Anterior cingulate cortex (tissue), 58 donors: ENCODE measurements around the gene PACSIN2.
"Not testable (repeated sequence)": the region's sequence is repeated elsewhere in the genome, so short reads cannot be mapped to it uniquely, and the experiment has no call there.

Experiments
- DNase-seq, 58 donors: peaks; one replicate each; lab custom pipeline; 2025; lab: John Stamatoyannopoulos, UW

Gene PACSIN2

DNA sequence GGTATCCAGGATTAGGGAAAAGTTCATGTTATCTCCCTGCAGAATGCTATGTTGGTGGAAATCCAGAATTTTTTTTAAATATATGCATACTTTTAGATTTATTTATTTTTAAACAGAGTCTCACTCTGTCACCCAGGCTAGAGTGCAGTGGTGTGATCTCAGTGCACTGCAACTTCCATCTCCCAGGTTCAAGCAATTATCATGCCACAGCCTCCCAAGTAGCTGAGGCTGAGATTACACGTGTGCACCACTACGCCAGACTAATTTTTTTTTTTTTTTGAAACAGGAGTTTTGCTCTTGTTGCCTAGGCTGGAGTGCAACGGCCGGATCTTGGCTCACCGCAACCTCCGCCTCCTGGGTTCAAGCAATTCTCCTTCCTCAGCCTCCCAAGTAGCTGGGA, 2.6 kb downstream of the PACSIN2 start:
- DNase-seq: no peak

DNA sequence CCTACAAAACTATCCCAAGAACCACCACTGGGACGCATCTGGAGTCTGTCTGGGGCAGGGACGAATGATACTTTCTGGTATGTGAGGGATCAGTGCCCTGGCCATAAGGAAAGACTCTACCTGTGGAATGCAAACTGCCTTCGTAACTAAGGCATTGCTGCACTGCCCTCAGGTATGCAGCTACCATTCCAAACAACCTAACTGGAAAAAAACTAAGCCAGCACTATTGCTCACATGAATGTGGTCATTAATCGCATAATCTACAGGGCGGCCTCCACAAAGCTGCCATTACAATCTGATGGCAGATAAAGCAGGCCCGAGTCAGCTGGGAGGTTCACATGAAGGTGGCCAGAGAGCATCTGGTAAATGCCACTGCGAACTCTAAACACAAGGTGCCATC, 3.9 kb downstream of the PACSIN2 start:
- no peak for DNase-seq

DNA sequence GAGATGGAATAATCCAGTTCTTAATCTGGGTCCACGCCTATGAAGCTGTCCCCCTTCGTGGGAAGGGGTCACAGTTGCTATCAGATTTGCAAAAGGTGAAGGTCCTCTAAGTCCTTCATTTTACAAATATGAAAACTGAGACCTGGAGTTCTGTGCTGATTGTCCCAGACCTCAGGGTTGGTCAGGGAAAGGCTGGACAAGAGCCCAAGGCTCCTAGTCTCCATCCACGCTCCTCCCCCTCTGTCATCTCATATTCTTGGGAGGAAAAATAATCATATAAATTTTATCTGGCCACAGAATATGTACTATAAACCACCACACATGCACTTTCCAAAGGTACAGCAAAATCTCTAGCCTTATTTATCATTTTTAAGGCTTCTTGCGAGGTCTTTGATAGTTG, 5.5 kb downstream of the PACSIN2 start:
- no peak for DNase-seq

DNA sequence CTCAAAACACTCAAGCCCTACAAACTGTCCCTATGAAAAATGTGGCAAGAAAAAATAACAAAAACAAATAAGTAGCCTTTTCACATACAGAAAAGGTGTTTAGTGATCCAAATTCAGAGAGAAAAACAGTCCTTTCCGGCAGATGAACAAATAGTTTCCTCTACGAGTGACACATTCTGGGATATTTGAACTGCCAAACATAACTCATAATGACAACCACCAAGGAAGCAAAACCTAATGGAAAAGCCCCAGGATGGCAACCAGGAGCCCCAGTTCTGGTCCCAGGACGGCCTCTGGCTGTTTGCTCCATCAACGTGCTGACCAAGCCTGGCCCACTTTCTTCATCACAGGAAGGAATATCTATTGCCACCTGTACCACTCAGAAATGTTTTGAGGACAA, 6.0 kb downstream of the PACSIN2 start:
- DNase-seq: no peak

DNA sequence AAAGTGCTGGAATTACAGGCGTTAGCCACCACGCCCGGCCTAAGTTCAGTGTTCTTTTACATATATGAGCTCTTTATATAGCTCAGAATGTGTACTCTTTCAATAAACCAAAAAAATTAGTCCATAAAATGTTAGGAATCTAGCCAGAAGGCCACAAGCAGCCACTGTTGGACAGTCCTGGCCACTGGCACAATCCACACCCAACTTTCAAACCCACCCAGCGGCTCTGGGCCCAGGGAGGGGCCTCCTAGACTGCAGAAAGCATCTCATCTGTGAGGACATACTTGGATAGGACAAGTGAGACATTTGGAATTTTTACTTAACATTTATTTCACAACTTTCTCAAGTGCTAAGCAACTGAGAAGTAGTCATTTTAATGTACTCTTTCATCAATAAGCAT, 6.4 kb downstream of the PACSIN2 start:
- DNase-seq: no peak

DNA sequence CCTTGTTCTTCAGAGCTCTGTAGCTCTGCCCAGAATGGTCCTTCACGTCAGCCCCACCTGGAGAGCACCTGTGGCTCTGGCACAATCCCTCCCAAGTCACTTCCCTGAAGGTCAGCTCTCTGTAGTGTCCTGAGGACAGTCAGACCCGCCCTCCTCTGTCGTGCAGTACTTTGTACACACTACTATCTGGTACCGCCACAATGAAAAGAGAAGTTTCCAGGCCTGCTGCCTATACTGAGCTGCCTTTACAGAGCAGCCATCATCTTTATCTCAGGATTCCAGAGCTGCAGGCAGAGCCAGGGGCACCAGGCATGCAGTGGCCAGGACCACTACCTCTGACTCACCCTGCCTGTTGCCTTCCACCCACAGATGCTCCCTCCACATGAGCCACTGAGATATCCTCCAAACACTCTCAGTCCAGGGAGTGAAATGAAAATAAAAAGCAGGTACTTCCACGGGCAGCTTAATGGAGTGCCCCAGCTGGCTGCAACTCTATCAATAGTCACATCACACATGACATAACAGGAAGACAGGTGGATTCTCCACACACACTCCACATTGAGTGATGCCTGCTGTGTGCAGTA, 7.3 kb downstream of the PACSIN2 start:
- DNase-seq: no peak

DNA sequence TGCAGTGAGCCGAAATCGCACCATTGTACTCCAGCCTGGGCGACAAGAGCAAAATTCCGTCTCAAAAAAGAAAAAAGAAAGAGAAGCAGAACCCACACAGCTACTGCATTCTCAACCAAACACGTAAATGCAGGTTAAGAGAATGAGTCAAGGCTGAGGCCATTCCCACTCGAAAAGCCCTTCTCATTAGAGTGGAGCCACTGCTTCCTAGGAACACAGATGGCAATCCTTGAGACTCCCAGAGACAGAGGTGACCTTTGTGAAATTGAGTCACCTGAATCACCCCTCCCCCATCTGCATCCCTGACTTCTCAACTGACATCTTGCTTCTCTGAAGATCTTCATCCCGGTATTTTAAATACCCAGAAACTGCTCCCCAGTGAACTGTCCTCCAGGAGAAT, 8.2 kb downstream of the PACSIN2 start:
- DNase-seq: no peak

DNA sequence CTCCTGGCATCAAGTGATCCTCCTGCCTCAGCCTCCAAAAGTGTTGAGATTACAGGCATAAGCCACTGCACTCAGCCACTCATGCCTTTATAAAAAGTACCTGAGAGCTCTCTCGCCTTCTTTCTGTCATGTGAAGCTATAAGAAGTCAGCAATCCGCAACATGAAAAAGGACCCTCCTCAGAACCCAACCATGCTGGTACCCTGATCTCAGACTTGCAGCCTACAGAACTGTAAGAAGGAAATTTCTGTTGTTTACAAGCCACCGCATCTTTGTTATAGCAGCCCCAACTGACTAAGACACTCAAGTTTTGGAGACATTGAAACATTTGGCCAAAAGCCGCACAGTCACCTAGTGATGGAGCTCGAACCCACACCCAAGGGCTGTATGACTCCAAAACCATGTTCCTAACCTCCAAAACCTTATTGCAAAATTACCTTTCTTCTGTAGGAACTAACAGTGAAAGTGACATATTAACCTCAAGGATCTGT, 8.9 kb downstream of the PACSIN2 start:
- no peak for DNase-seq

DNA sequence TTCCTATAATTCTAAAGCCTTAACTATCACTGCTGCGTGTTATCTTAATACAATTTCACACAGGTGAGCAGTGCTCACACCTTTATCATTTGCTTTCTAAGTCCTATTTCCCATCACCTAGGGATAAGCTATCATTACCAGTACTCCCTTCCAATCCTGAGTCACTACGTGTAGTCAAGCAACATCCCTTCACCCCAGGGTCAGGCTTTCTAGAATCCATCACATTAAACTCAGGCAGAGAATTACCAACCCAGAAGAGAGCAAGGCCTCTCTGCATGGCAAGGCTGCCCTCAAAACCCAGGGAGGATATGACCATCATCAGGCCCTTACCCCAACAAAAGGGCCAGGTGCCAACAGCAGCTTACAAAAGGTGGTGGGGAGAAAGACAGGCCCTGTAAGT, 9.8 kb downstream of the PACSIN2 start:
- no peak for DNase-seq

DNA sequence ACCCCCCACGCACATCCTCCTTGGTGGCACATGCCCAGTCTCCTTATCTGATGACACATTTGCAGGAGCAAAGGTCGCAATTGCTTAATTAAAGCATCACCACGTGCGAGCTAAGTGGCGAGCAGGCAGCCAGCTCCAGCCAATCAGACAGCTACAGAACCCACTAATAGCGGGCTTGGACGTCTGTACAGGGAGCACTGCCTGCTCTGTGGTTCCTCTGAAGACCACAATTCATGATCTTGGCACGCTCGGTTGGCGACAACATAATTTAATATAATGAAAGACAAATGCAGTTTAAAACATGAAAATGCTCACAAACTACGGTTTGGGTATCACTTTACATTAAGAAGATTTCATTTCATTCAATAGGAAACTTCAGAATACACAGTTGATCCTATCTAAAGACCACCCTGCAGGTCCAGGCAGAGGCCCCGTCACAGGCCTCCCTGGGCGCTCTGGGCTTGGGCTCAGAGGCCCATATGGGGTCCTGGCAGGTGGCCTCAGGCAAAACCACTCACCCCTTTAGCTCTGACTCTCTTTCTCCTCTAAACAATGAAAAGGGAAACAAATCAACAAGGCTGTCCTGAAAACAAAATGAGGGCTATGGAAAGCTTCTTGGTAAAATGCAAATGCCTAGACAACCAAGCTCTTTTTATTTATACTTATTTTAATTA, 10.4 kb downstream of the PACSIN2 start:
- DNase-seq: no peak

DNA sequence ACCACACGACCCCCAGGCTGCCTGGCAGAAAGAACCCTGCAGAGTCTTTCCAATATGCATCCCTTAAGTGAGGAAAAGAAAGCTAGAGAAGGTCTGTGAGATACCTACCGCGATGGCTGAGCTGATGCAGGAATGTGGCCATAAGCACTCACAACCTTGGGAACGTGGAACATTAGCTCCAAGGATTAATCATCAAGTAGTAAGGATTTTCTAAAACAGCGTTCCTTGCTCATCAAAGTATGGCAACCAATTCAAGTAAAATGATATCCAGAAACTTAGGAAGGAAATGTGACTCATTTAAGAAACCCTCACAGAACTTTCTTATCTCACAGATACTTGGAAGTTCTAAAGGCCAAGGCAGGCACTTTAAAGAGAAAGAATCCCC, 12.8 kb downstream of the PACSIN2 start:
- no peak for DNase-seq

DNA sequence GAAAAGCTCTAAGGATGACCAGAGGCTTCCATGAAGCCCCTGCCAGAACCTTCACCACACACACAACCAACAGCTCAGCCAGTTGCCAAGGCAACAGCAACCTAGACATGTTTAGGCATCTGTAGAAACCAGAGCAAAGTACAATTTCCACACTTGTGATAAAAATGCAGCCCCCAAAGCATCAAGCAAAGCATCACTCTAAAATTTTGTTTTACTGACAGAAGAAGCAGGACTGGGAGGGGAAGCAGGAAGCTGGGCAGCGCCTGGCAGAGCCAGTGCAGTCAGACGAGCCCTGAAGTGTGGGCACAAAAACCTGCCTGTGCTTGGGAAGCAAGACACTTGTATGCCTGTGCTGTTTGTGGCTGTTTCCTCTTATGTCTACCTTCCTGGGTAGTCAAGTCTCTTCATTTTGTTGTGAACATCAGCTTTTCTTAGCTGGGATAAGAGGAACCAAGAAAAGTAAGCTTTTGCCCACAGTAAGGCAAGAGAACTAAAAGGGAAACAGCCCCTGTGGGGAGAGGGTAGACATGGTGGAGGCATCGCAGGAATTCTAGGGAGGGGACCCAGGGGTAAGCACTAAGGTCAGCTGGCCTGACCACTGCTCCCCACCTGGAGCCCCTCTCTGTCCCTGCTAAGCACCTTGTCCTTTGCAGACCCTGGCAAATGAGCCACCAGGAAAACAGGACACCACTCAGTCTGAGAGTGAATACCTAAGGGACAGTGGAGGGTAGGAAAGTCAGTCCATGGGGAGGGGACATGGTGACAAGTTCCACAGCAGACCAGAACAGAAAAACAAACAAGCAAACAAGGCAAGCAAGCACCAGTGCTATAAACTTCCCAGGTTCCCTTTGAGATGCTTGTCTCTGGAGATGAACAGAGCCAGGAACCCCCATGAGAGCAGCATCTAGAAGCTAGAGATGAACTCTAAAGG, 13.4 kb downstream of the PACSIN2 start:
- DNase-seq: peak in 21 of 58 donors; percentile 11 to 64 (median 30)

DNA sequence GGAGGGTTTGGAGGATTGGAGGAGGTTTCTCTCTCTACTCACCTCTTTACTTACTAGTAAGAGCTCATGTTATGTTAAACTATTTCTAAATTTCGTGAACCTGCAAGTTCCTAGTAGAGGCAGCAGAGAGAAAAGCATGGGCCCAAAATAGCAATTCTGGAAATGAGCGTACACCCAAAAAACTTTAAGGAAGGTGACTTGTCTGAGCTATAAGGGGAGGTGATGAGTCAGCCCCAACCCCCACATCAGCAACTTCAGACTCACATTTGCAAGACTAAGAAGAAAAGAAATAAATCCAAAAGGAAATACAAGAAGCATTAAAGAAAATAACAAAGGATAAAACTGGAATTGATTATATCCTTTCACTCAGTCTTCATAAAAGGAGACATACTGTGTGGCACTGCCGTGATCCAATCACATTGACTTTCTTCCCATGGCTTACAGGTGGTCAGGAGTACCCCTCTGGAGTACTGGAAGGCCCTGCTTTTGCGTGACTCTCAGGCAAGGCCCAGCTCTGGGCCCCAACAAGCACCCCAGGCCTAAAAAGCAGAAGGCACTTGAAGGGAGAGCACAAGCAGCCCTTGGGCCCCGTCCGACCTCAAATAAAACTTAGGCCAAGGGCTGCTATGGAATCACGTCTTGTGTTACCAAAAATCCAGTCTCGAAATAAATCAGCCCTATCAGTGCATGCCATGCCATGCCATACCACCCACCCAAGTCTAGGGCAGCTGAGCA, 14.3 kb downstream of the PACSIN2 start:
- peak in 9 of 58 donors; percentile 9 to 66 (median 34) for DNase-seq

DNA sequence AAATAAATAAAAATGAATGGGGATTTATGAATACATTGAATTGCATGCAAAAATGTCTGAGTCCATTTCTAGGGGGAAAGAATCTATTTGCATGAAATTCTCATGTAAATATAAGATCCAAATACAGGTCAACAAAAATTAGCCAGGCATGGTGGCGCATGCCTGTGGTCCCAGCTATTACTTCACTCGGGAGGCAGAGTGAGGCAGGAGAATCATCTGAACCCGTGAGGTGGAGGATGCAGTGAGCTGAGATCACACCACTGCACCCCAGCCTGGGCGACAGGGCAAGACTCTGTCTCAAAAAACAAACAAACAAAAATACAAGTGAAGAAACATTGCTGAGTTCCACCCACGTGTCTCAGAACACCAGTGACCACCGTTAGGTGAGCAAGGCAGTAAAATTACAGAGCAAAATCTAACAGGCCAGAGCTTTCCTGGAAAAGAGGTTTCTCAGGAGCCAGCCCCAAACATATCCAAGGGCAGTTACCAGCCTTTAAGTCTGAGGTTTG, 17.3 kb downstream of the PACSIN2 start:
- no peak for DNase-seq

DNA sequence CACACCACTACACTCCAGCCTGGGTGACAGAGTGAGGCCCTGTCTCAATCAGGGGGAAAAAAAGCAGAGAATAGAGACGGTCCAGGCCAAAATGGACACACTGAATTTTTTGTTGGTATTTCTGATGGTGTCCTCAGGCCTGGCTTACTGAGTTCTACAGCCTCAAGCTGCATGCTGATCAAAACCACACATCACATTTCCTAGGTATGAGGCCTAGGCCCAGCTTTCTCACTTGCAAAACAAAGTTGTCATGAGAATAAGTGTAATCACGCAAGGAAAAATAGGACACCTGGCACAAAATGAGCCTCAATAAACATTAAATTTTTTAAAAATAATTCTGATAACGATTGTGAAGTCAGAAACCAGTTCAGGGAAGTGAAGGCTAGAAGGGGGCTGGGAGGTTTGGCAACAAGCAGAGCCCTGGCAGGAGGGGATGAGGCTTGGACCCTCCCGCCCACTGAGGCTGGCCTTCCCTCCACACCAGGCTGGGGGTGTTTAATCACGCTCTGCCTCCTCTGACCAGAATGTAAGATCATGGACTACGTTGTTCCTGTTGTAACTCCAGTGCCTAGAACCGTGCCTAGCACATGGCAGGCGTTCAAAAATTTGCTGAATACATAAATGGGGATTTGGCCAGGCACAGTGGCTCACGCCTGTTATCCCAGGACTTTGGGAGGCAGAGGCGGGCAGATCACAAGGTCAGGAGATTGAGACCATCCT, 18.1 kb downstream of the PACSIN2 start:
- DNase-seq: no peak

DNA sequence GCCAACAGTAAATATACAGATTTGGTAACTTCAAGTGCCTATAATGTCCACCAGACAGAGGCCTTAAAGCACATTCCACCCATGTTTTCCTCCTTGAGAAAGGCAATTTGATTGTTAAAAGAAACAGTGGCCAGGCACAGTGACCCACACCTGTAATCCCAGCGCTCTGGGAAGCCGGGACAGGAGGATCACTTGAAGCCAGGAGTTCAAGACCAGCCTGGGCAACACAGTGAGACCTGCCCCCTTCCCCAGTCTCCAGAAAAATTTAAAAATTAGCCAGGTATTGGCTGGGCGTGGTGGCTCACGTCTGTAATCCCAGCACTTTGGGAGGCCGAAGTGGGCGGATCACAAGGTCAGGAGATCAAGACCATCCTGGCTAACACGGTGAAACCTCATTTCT, 19.3 kb downstream of the PACSIN2 start:
- DNase-seq: not testable (repeated sequence)

DNA sequence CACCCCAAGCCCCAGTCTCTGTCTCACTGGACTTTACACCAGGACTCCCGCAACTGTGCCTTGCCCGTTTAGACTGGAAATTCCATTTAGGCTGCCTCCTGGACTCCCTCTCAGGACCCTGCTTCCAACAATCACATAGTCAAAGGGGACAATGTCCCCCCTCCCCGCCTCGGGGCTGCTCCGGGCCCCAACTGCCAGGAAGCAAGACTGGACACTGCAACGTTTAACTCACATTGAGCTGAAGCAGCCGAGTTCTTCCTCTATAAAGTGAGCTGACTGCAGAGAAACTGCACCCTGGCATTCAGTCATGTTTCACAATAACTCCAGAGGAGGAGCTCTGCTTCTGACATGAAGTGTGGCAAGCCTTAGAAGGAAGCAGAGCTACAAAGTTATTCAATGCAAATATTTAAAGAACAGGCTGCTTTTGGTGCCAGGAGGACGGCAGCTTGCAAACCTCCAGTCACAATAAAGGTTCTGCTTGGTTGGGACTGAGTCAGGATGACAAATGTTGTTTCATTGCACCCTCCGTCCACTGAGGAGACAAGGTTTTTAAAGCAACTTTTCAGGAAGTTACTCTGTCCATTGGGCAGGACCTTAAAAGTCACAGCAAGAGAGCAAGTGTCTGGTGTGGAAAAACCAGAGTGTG, 19.9 kb downstream of the PACSIN2 start:
- peak in 18 of 58 donors; percentile 10 to 79 (median 29) for DNase-seq

DNA sequence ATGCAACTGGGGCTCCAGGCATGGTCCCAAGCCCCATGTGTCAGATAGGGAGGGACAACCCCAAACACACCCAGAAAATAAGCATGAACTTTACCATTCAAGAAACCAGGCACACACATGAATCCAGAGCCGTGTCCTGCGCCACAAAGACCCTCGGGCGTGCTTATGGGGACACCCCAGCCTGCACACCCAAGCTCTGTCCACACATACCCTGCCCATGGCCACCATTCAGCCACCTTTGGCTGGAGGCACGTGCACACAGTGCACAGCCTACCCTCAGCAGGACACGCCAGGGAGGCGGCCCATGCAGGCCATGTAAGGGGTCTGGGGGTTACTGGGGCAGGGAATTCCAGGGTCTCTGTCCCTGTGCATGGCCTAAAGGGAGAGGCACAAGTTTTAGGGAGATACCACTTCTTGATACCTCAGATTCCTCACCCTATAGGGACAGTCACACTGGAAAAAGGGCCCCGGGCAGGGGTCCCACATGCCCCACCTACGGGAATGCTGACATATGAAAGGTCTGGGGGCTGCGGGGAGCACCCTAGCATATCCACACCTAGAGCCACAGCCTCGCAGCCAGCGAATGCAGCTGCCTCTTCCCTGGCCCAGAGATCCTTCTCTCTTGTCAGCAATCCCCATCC, 20.6 kb downstream of the PACSIN2 start:
- DNase-seq: no peak
